ENCODE data around the gene EMX1. TPM values are rescaled to one million over a fixed set of nuclear protein-coding genes. Genes with fewer than 3 reads are reported as not detected.

Gene EMX1
- total and polyA plus RNA-seq, 2 of the 13 experiments (the other 11 are each of a cell fraction or from before 2014, with no cell fraction given) = 0.62 to 4.9 TPM

GRCh38 chr2:72883356-72883962 is 33.9 kb upstream of the EMX1 start (continued):
- TF ChIP-seq, protein P1, sequence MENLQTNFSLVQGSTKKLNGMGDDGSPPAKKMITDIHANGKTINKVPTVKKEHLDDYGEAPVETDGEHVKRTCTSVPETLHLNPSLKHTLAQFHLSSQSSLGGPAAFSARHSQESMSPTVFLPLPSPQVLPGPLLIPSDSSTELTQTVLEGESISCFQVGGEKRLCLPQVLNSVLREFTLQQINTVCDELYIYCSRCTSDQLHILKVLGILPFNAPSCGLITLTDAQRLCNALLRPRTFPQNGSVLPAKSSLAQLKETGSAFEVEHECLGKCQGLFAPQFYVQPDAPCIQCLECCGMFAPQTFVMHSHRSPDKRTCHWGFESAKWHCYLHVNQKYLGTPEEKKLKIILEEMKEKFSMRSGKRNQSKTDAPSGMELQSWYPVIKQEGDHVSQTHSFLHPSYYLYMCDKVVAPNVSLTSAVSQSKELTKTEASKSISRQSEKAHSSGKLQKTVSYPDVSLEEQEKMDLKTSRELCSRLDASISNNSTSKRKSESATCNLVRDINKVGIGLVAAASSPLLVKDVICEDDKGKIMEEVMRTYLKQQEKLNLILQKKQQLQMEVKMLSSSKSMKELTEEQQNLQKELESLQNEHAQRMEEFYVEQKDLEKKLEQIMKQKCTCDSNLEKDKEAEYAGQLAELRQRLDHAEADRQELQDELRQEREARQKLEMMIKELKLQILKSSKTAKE (CRISPR knock-in tag; IDR thresholded peaks at IDR 0.05; ENCODE audit: borderline replicate concordance) = no peak
- no peak for TF ChIP-seq ZNF878 (CRISPR knock-in tag; IDR thresholded peaks at IDR 0.05)
- peak; percentile 45; the same call in 1 of the 2 replicates for TF ChIP-seq ZNF749 (CRISPR knock-in tag; IDR thresholded peaks at IDR 0.05; ENCODE audit: borderline replicate concordance)
- TF ChIP-seq, protein P2, sequence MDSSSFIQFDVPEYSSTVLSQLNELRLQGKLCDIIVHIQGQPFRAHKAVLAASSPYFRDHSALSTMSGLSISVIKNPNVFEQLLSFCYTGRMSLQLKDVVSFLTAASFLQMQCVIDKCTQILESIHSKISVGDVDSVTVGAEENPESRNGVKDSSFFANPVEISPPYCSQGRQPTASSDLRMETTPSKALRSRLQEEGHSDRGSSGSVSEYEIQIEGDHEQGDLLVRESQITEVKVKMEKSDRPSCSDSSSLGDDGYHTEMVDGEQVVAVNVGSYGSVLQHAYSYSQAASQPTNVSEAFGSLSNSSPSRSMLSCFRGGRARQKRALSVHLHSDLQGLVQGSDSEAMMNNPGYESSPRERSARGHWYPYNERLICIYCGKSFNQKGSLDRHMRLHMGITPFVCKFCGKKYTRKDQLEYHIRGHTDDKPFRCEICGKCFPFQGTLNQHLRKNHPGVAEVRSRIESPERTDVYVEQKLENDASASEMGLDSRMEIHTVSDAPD (CRISPR knock-in tag; IDR thresholded peaks at IDR 0.05) = no peak
- no peak for TF ChIP-seq ZNF598 (CRISPR knock-in tag; IDR thresholded peaks at IDR 0.05; ENCODE audit: borderline replicate concordance)
- 0 out of 2 replicates have a peak, but pooled peaks have one; percentile 38 for TF ChIP-seq ZNF670 (CRISPR knock-in tag; IDR thresholded peaks at IDR 0.05; ENCODE audit: borderline replicate concordance)
- no peak for TF ChIP-seq POGZ (CRISPR knock-in tag; IDR thresholded peaks at IDR 0.05)
- TF ChIP-seq, protein P3, sequence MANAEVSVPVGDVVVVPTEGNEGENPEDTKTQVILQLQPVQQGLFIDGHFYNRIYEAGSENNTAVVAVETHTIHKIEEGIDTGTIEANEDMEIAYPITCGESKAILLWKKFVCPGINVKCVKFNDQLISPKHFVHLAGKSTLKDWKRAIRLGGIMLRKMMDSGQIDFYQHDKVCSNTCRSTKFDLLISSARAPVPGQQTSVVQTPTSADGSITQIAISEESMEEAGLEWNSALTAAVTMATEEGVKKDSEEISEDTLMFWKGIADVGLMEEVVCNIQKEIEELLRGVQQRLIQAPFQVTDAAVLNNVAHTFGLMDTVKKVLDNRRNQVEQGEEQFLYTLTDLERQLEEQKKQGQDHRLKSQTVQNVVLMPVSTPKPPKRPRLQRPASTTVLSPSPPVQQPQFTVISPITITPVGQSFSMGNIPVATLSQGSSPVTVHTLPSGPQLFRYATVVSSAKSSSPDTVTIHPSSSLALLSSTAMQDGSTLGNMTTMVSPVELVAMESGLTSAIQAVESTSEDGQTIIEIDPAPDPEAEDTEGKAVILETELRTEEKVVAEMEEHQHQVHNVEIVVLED (CRISPR knock-in tag; IDR thresholded peaks at IDR 0.05; ENCODE audit: borderline replicate concordance) = 0 out of 2 replicates have a peak, but pooled peaks have one; percentile 28
- no peak for TF ChIP-seq NR2F1 (CRISPR knock-in tag; IDR thresholded peaks at IDR 0.05)
- TF ChIP-seq ZNF282 (IDR thresholded peaks at IDR 0.05; ENCODE audit: partially characterized antibody) = no peak
- peak; percentile 79 for TF ChIP-seq IKZF4 (CRISPR knock-in tag; IDR thresholded peaks at IDR 0.05; ENCODE audit: borderline replicate concordance, low read depth, not compliant biosample characterization)
- peak; percentile 59; the same call in 1 of the 2 replicates for TF ChIP-seq KLF12 (CRISPR knock-in tag; IDR thresholded peaks at IDR 0.05; ENCODE audit: borderline replicate concordance)
- TF ChIP-seq ZSCAN29 (CRISPR knock-in tag; conservative IDR thresholded peaks at IDR 0.05) = no peak
- no peak for TF ChIP-seq ZNF33B (CRISPR knock-in tag; IDR thresholded peaks at IDR 0.05)
- TF ChIP-seq IKZF1 (IDR thresholded peaks at IDR 0.05) = no peak
- TF ChIP-seq ZNF704 (CRISPR knock-in tag; IDR thresholded peaks at IDR 0.05; ENCODE audit: borderline replicate concordance) = no peak
- TF ChIP-seq ZNF614 (CRISPR knock-in tag; IDR thresholded peaks at IDR 0.05; ENCODE audit: borderline replicate concordance) = peak; percentile 40; the same call in 1 of the 2 replicates
- no peak for TF ChIP-seq TERF1 (CRISPR knock-in tag; IDR thresholded peaks at IDR 0.05)
- TF ChIP-seq JDP2 (CRISPR knock-in tag; IDR thresholded peaks at IDR 0.05; ENCODE audit: borderline replicate concordance) = no peak

Data from HepG2 (cell line).